Neural crest cell (in vitro differentiated cells): ENCODE measurements around the gene EEF1A2. TPM values are rescaled to one million over a fixed set of nuclear protein-coding genes. Genes with fewer than 3 reads are reported as not detected.
"Not testable (repeated sequence)": the region's sequence is repeated elsewhere in the genome, so short reads cannot be mapped to it uniquely, and the experiment has no call there.

Experiments used
- DNase-seq: peaks from one replicate; pipeline ENCODE4 v3.0.0; 2021; ENCODE audit warnings: low read depth, mixed read lengths, low spot score
- H3K27ac Mint-ChIP-seq: one replicate; pipeline ENCODE4 v1.8.0; 2021; ENCODE audit warnings: mild to moderate bottlenecking, mixed read lengths; ENCODE audit not compliant: unreplicated experiment
- H3K27me3 Mint-ChIP-seq: 2 replicates; pipeline ENCODE4 v1.8.0; 2021; ENCODE audit warnings: low read depth, mild to moderate bottlenecking, mixed read lengths
- H3K36me3 Mint-ChIP-seq: 2 replicates; pipeline ENCODE4 v1.8.0; 2021; ENCODE audit warnings: low read depth, mild to moderate bottlenecking, mixed read lengths
- H3K4me1 Mint-ChIP-seq: 2 replicates; pipeline ENCODE4 v1.8.0; 2021; ENCODE audit warnings: mixed read lengths
- H3K4me3 Mint-ChIP-seq: one replicate; pipeline ENCODE4 v1.8.0; 2021; ENCODE audit warnings: mild to moderate bottlenecking, mixed read lengths
- H3K9me3 Mint-ChIP-seq: 2 replicates; pipeline ENCODE4 v1.8.0; 2021; ENCODE audit warnings: mixed read lengths
- CTCF ChIP-seq: fragments of 200-600 bp; sonication (generic); conservative IDR thresholded peaks from 2 replicates; pipeline ENCODE4 v1.5.0; 2021; ENCODE audit warnings: antibody characterized with exemption, mild to moderate bottlenecking
- total RNA-seq: library from RNA; stranded (reverse); gene quantifications from 2 replicates; pipeline ENCODE4 v1.2.1, GENCODE V29; 2021

EEF1A2 gene
- total RNA-seq, 1 donor from 2014 or later: 4.6 TPM

DNA sequence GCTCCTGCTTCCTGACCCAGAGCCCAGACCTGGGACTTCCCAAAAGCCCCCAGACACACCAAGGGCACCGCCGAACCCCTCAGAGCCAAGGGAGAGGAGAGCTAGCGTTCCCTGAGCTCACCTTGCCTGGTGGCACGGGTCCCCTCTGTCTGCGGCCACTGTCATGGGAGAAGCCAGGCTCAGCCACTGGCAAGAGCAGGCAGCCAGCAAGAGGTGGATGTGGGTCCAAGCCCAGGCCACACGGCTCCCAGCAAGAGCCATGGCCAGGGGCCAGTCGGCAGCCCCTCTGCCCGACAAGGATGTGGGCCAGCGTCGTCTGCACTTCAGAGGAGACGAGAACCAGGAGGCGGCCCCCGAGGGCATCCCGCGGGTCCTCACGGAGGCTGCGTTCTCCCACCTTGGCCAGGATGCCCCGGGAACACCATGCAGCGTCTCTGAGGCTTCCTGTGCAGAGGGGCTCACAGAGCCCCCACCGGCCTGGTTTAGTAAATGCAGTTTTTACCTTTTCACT is 19.5 kb upstream of the EEF1A2 start:
- peak; percentile 38 for TF ChIP-seq CTCF
- peaks cover 4% of the 10 kb centered on the region for H3K4me1 Mint-ChIP-seq
- peaks cover 30% of the 10 kb centered on the region for H3K27me3 Mint-ChIP-seq
- H3K9me3 Mint-ChIP-seq: peaks cover 1% of the 10 kb centered on the region
- H3K4me3 Mint-ChIP-seq: peak overlapping the region; percentile 83
- peaks cover 3% of the 10 kb centered on the region for H3K36me3 Mint-ChIP-seq
- DNase-seq: no peak
- H3K27ac Mint-ChIP-seq: no peak overlapping the region

GRCh38 chr20:63517376-63518309 is 18.8 kb upstream of the EEF1A2 start:
- H3K27me3 Mint-ChIP-seq: peaks cover 38% of the 10 kb centered on the region
- peak overlapping the region; percentile 83 for H3K4me3 Mint-ChIP-seq
- H3K27ac Mint-ChIP-seq: no peak overlapping the region

DNA sequence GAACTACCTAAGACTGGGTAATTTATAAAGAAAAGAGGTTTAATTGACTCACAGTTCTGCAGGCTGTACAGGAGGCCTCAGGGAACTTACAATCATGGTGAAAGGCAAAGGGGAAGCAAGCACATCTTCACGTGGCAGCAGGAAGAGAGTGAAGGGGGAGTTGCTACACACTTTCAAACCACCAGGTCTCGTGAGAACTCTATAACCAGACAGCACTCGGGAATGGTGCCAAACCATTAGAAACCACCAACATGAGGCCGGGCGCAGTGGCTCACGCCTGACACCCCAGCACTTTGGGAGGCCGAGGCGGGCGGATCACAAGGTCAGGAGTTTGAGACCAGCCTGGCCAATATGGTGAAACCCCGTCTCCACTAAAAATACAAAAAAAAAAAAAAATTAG is 15.6 kb upstream of the EEF1A2 start:
- not testable (repeated sequence) for DNase-seq, H3K9me3 Mint-ChIP-seq, H3K36me3 Mint-ChIP-seq, H3K4me1 Mint-ChIP-seq, H3K27ac Mint-ChIP-seq
- peak overlapping the region; percentile 45 for H3K4me3 Mint-ChIP-seq
- peaks cover 52% of the 10 kb centered on the region for H3K27me3 Mint-ChIP-seq

More at GRCh38 chr20:63517376-63518309, 18.8 kb upstream of the EEF1A2 start:
- no peak for DNase-seq
- peaks cover 4% of the 10 kb centered on the region for H3K9me3 Mint-ChIP-seq
- TF ChIP-seq CTCF: no peak
- peaks cover 4% of the 10 kb centered on the region for H3K4me1 Mint-ChIP-seq
- H3K36me3 Mint-ChIP-seq: peaks cover 2% of the 10 kb centered on the region

- peaks cover 4% of the 10 kb centered on the region for H3K9me3 Mint-ChIP-seq
- no peak overlapping the region for H3K27ac Mint-ChIP-seq
Measured at GRCh38 chr20:63513207-63513606, 14.3 kb upstream of the EEF1A2 start.

GRCh38 chr20:63509088-63509564 is 10.2 kb upstream of the EEF1A2 start:
- no peak overlapping the region for H3K4me3 Mint-ChIP-seq
- peaks cover under 1% of the 10 kb centered on the region for H3K36me3 Mint-ChIP-seq
- peaks cover under 1% of the 10 kb centered on the region for H3K4me1 Mint-ChIP-seq
- H3K9me3 Mint-ChIP-seq: peaks cover 4% of the 10 kb centered on the region
- no peak overlapping the region for H3K27ac Mint-ChIP-seq
- DNase-seq: no peak
- no peak for TF ChIP-seq CTCF
- H3K27me3 Mint-ChIP-seq: peaks cover 46% of the 10 kb centered on the region

More at GRCh38 chr20:63513207-63513606, 14.3 kb upstream of the EEF1A2 start:
- Mint-ChIP-seq H3K4me1 (no peaks in the 10 kb centered on the region), H3K27me3 (peaks cover 50% of the 10 kb centered on the region), H3K36me3 (no peaks in the 10 kb centered on the region), H3K4me3 (no peak overlapping the region)
- no peak for DNase-seq
- TF ChIP-seq CTCF: no peak
